Endometrial microvascular endothelial cells (primary cell): ENCODE results near the gene SLC35E2B. TPM values are rescaled to one million over a fixed set of nuclear protein-coding genes. Genes with fewer than 3 reads are reported as not detected.
"Not testable (repeated sequence)": the region's sequence is repeated elsewhere in the genome, so short reads cannot be mapped to it uniquely, and the experiment has no call there.

Experiments
- in situ Hi-C: cut with HindIII; loops from 2 replicates; pipeline ENCODE4 v1.10.0; 2017; ENCODE audit warnings: low sequenced_read_pairs, low pct_unique_long_range_greater_than_20kb; ENCODE audit errors: inconsistent ontology term
- total RNA-seq: library from RNA; depleted of rRNA; stranded (reverse); fragments of >200 nt; gene quantifications from one replicate; pipeline ENCODE4 v1.2.3, GENCODE V29; 2015; ENCODE audit errors: inconsistent ontology term

Gene SLC35E2B
- total RNA-seq, 1 donor from 2014 or later = 23.0 TPM

DNA sequence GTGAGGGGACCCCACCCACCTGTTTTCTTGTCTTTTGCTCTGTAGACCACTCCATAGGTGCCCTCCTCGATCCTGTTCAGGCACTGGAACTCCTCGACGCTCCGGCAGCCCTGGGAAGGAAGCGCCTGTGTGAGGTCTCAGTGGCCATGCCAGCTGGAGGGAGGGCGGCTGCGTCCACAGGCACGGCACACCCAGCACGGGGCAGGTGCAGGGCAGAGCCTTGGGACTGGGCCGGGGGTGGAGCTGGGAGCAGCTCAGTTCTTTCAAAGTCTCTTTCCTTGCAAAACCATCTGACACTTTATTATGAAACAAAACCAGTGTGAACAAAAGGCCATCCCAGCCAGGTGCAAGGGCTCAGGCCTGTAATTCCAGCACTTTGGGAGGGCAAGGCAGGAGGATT is 13.0 kb upstream of the SLC35E2B start:
- in situ Hi-C loops = not testable (repeated sequence)

DNA sequence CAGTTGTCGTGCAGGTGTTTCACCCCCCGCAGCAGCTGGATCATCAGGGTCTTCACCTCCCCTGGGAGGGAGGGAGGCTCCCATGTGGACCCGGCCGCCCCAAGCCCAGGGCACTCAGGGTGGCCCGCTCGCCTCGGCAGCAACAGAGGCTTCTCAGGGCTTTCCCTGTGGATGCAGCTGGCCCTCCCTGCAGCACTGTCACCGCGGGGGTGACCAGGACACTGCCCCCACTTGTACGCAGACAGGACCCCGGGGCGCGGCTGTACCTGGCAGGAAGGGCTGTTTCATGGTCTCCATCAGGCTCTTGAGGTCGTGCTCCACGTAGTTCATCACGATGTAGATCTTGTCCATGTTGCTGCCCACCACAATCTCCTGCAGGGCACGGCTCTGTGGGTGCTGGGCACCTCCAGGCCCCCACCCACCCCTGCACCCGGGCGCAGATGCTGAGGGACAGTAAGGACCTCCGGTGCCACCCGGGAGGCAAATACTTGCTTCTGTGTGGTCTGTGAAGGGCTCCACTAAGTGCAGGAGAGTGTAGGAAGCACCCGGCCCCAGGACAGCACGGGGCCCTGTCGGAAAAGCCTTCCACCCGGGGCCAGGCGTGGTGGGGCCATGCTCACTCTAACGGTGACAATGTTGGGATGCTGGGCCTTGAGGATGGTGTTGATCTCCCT is 11.8 kb upstream of the SLC35E2B start:
- in situ Hi-C loops = not testable (repeated sequence)

DNA sequence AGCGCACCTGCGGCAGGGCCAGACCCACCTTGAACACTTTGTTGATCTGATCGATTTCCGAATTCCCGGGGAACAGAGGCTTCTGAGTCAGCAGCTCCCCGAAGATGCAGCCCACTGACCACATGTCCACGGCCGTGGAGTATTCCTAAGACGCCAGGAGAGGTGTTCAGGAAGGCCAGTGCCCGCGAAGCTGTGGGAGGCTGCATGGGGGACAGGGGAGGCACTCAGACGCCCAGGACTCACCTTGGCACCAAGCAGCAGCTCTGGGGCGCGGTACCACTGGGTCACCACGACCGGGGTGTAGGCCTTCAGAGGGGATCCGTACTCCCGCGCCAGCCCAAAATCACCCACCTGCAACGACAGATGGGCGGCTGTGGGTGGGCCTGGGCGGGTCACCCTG is 11.2 kb upstream of the SLC35E2B start:
- in situ Hi-C loops = no loop called here

GRCh38 chr1:1702506-1702905 is 9.9 kb upstream of the SLC35E2B start:
- in situ Hi-C loops = not testable (repeated sequence)

DNA sequence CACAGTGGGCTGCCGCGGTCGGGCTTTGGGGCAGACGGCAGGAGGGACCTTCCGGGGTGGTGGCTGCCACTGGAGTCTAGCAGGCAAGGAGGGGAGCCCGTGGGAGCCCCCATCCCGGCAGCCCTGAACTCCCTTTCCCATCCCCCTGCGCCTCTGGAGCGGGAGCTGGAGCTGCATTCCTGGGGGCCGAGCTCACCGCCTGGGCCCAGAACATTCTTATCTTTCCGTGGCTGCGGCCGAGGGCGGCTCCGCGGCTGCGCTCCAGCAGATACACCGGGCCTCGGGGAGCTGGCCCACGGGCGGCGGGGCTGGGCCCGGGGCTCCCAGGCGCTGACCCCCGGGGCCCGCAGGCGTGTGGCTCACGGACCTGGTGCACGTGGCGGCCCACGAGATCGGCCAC is 8.0 kb upstream of the SLC35E2B start:
- in situ Hi-C loops = not testable (repeated sequence)

- in situ Hi-C loops = not testable (repeated sequence)
Measured at GRCh38 chr1:1700067-1700466, 7.5 kb upstream of the SLC35E2B start.

- in situ Hi-C loops = not testable (repeated sequence)
Measured at GRCh38 chr1:1699061-1699460, 6.5 kb upstream of the SLC35E2B start.

- in situ Hi-C loops = not testable (repeated sequence)
Measured at GRCh38 chr1:1697358-1698183, 5.0 kb upstream of the SLC35E2B start.

GRCh38 chr1:1696431-1697357 is 4.1 kb upstream of the SLC35E2B start:
- in situ Hi-C loops = not testable (repeated sequence)

DNA sequence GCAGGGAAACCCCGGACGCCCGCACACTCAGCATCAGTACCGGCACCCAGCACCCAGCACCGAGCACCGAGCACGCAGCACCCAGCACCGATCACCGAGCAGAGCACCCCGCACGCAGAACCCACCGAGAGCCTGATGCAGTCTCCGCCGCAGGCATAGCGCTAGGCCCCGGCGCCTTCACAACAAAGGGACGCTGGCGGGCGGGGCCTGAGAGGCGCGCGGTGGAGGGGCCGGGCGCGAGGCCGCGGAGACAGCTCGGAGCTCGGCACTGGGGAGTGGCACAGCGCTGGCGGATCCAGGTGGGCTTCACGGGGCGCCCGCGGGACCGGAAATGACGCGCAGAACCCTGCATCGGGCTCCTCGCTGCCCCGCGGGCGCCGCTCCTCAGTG is 276 bp downstream of the SLC35E2B start:
- in situ Hi-C loops = not testable (repeated sequence)

- in situ Hi-C loops = not testable (repeated sequence)
Measured at GRCh38 chr1:1691443-1691842, 1.2 kb downstream of the SLC35E2B start.

GRCh38 chr1:1689526-1689925 is 3.1 kb downstream of the SLC35E2B start:
- in situ Hi-C loops = not testable (repeated sequence)

DNA sequence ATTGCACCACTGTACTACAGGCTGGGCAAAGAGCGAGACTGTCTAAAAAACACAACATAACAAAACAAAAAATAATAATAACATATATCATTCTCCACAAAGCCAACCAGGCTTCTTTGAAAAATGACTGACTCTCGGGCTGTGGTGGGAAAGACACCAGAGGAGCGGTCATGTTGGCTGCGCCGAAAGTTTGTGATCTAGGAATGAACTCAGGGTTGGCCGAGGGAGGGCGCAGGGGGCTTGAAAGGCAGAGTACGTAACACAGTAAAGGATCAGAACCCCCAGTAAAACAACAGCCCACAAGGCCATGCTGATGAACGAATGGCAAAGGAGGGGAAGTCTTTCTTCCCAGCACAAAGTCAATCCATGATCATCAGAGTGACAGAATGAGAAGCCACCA is 4.7 kb downstream of the SLC35E2B start:
- in situ Hi-C loops = no loop called here

- in situ Hi-C loops = no loop called here
Measured at GRCh38 chr1:1684031-1684681, 8.4 kb downstream of the SLC35E2B start.

GRCh38 chr1:1683104-1683905 is 9.3 kb downstream of the SLC35E2B start:
- in situ Hi-C loops = no loop called here

DNA sequence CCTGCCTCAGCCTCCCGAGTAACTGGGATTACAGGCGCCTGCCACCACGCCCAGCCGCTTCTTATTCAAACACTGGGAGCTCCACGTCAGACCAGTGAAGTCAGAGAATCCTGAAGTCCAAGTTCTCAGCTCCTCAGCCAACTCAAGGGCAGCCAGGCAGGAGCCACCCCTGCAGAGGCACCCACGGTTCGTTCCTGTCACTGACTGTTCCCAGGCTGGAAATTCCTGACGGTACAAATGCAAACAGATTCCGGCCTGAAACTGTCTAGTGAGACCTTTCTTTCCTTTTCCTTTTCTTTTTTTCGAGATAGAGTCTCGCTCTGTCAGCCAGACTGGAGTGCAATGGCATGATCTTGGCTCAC is 11.7 kb downstream of the SLC35E2B start:
- in situ Hi-C loops = no loop called here

DNA sequence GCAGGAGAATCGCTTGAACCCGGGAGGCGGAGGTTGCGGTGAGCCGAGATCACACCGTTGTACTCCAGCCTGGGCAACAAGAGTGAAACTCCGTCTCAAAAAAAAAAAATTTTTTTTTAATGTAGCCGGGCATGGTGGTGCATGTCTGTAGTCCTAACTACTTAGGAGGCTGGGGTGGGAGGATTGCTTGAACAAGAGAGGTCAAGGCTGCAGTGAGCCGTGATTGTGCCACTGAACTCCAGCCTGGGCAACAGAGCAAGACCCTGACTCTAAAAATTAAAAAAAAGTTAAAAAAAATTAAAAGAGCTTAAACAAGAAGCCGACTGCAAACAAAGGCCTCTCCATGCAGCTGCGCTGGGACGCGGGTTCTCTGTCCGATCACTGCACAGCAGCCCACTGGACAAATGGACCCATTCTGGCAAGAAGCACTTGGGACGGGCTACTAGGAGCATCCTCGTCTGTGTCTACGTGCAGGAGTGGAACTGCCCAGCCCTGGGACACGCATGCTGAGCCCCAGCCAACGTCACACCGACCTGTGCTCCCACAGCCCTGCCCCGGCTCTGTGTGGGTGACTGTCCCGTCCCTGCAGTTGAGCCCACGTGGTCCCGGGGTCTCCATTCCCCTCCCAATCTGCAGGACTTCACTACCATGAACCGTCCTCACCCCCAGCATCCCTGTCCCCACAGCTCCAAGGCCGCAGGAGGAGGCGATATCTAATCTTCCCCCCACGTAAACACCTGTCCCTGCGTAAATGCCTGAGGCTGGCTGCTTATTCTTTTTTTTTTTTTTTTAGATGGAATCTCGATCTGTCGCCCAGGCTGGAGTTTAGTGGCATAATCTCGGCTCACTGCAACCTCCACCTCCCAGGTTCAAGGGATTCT is 12.3 kb downstream of the SLC35E2B start:
- in situ Hi-C loops = no loop called here
